Activated CD8-positive, alpha-beta T cell treated with anti-CD3 and anti-CD28 coated beads for 36 hours (primary cell): ENCODE data around the gene RAB12. TPM values are rescaled to one million over a fixed set of nuclear protein-coding genes. Genes with fewer than 3 reads are reported as not detected.

Source experiments
- ATAC-seq: fragments of 200-7000 bp; cut with Tn5 transposase; one replicate; pipeline ENCODE4 v1.10.0; 2021; ENCODE audit warnings: mild to moderate bottlenecking, moderate library complexity
- CTCF ChIA-PET: fragments of 350-600 bp; sonication (Branson Sonifier 250); formaldehyde crosslinking; loops from one replicate; lab custom pipeline; 2021; ENCODE audit warnings: antibody characterized with exemption; lab: Charles Lee
- POLR2A ChIA-PET: fragments of 350-600 bp; sonication (Branson Sonifier 250); formaldehyde crosslinking; loops from one replicate; lab custom pipeline; 2021; ENCODE audit warnings: antibody characterized with exemption; lab: Charles Lee
- DNase-seq: peaks from one replicate; pipeline ENCODE4 v3.0.0-alpha.2; 2020
- H3K27ac Mint-ChIP-seq: one replicate; pipeline ENCODE4 v1.8.0; 2021; ENCODE audit warnings: mild to moderate bottlenecking, mixed read lengths
- H3K27me3 Mint-ChIP-seq: one replicate; pipeline ENCODE4 v1.8.0; 2021; ENCODE audit warnings: mixed read lengths
- H3K36me3 Mint-ChIP-seq: one replicate; pipeline ENCODE4 v1.8.0; 2021; ENCODE audit warnings: low read depth, mixed read lengths
- H3K4me1 Mint-ChIP-seq: one replicate; pipeline ENCODE4 v1.8.0; 2021; ENCODE audit warnings: low read depth, mixed read lengths
- H3K4me3 Mint-ChIP-seq: one replicate; pipeline ENCODE4 v1.8.0; 2021; ENCODE audit warnings: mild to moderate bottlenecking, moderate library complexity, mixed read lengths
- H3K9me3 Mint-ChIP-seq: one replicate; pipeline ENCODE4 v1.8.0; 2021; ENCODE audit warnings: mixed read lengths
- CTCF ChIP-seq: fragments of 200-600 bp; IDR thresholded peaks from one replicate; pipeline ENCODE4 v1.8.0; 2022; ENCODE audit warnings: antibody characterized with exemption, mild to moderate bottlenecking
- intact Hi-C: fragments of 100-400 bp; cut with micrococcal nuclease; formaldehyde crosslinking; loops from one replicate; pipeline ENCODE4 v1.10.0; 2022
- total RNA-seq, 2 experiments: library from RNA; stranded (reverse); gene quantifications; one replicate each; pipeline ENCODE4 v1.2.3, GENCODE V29; 2021

The RAB12 gene
- total RNA-seq, 2 experiments from 2014 or later = 11.9 to 13.7 TPM

DNA sequence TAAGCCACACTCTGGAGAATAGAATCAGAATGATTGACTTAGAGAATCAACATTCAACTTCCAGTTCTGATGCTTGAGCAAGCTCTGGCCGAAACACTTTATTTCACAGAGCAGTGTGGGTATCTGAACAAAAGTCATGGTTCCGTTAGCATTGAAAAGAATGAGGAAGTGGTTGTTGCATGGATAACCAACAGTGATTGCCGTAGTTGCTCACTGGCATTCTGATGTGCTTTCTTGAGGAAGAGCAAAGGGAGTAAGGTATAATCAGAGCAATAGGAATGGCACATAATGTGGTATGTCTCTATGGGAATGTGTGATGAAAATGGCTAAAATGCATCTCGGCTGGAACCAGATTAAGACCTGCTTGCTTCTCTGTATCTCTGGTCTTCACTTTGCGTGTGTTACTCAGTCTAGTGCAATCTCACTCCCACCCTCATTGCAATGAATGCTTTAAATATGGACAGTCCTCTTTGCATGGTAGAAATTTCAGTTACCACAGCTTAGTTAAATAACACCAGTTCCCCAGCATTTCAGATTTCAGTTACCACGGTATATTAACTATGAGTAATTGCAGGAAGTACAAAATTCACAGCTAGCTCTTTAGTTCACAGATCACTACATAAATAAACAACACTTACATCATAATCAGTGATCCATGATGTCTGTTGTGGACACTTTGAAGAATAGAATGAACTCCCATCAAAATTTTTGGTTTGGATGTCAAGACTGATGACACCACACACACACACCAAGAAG is 7.8 kb upstream of the RAB12 start:
- DNase-seq (no peak), ATAC-seq (peak; percentile 56)
- CTCF ChIA-PET = interaction anchor here (2.2 kb wide), 1 partner anchor 8 kb away, joined by 12 read pairs; the partner anchor contains the start of gene RAB12
- intact Hi-C loops = no loop called here
- no peaks in the 10 kb centered on the region for H3K9me3 Mint-ChIP-seq
- no peak for TF ChIP-seq CTCF
- no peak overlapping the region for H3K4me3 Mint-ChIP-seq
- peaks cover 15% of the 10 kb centered on the region for H3K4me1 Mint-ChIP-seq
- H3K36me3 Mint-ChIP-seq = no peaks in the 10 kb centered on the region
- no peak overlapping the region for H3K27ac Mint-ChIP-seq
- POLR2A ChIA-PET = interaction anchor here (0.5 kb wide), 1 partner anchor 9 kb away, joined by 3 read pairs; no protein-coding TSS in a partner anchor
- H3K27me3 Mint-ChIP-seq = peaks cover 8% of the 10 kb centered on the region

DNA sequence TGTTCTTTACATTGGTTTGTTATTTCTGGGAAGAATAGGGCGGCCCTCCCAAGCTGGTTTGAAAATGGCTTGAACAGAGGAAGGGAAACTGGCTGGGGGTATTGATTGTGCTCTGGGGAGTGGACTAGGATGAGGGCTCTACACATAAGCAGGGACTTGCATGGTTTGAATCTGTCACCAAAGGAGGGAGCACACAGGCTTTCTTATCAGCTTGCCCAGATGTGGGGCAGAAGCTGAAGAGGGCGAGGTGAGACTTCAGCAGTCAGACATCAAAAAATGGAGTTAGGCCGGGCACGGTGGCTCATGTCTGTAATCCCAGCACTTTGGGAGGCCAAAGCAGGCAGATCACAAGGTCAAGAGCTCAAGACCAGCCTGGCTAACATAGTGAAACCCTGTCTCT is 7.2 kb upstream of the RAB12 start:
- DNase-seq = no peak
- Mint-ChIP-seq H3K4me3 (no peak overlapping the region), H3K36me3 (no peaks in the 10 kb centered on the region), H3K27ac (no peak overlapping the region), H3K4me1 (peaks cover 15% of the 10 kb centered on the region), H3K27me3 (peaks cover 8% of the 10 kb centered on the region), H3K9me3 (no peaks in the 10 kb centered on the region)
- ChIA-PET POLR2A (no interaction called here), CTCF (no interaction called here)
- intact Hi-C loops = no loop called here
- ATAC-seq = no peak
- no peak for TF ChIP-seq CTCF

DNA sequence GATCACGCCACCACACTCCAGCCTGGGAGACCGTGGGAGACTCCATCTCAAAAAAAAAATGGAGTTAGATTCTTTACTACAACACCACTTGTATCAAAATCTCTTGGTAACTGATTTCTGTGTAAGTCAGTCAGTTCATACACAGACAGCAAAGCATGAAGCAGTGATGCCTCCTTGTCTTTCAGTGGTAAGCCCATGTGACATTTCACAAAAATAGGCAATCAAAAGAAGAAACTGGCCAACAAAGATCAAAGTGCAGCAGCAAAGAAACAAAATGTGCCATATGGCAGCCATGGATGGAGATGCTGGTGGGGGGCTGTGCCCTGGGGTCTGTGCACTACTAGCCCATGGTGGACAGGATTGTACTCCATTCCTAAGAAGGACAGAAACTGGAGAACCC is 6.7 kb upstream of the RAB12 start:
- Mint-ChIP-seq H3K9me3 (no peaks in the 10 kb centered on the region), H3K27me3 (peaks cover 8% of the 10 kb centered on the region), H3K4me3 (no peak overlapping the region), H3K27ac (no peak overlapping the region), H3K36me3 (no peaks in the 10 kb centered on the region), H3K4me1 (peaks cover 15% of the 10 kb centered on the region)
- intact Hi-C loops = no loop called here
- ATAC-seq = no peak
- ChIA-PET CTCF (no interaction called here), POLR2A (no interaction called here)
- DNase-seq = no peak
- no peak for TF ChIP-seq CTCF

DNA sequence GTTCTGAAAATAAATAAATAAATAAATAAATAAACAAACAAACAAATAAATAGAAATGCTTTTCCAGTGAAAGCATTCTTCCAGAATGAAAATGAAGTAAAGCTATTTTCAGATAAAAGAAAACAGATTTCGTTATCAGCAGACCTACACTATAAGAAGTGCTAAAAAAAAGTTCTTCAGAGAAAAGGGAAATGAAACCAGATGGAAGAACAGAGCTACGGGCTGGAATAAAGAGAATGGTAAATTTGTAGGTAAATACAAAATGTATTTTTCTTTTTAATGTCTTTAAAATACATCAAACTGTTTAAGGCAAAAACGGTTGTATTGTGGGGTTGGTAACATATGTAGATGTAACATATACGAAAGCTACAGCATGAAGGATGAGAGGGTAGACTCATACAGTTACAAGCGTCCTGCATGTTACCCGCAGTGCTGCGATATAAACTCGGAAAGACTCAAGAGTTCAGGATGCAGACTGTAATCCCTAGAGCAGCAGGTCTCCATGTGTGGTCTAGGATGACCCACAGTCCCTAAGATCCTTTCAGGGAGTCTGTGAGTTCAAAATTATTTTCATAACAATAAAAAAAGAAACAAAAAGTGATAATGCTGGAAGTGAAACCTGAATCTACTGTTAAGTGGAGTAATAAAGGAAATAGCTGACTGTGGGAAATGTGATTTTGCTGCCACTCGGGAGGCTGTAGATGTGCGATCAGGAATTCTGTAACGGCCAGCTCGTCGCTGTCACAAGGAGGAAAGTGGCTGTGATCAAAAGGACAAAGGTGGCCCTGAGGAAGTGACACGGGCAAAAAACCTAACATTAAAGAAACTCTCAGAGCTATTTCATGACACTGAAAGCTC is 5.3 kb upstream of the RAB12 start:
- ChIA-PET POLR2A (no interaction called here), CTCF (interaction anchor here (1.1 kb wide), 1 partner anchor 20 kb away, joined by 5 read pairs; no protein-coding TSS in a partner anchor)
- Mint-ChIP-seq H3K27ac (no peak overlapping the region), H3K36me3 (no peaks in the 10 kb centered on the region), H3K4me3 (peak overlapping the region; percentile 22), H3K9me3 (no peaks in the 10 kb centered on the region), H3K27me3 (peaks cover 8% of the 10 kb centered on the region), H3K4me1 (peaks cover 25% of the 10 kb centered on the region)
- DNase-seq (no peak), ATAC-seq (no peak)
- TF ChIP-seq CTCF = no peak
- intact Hi-C loops = no loop called here

GRCh38 chr18:8605974-8606373 is 3.3 kb upstream of the RAB12 start:
- Mint-ChIP-seq H3K9me3 (no peaks in the 10 kb centered on the region), H3K27ac (no peak overlapping the region), H3K4me1 (peaks cover 31% of the 10 kb centered on the region), H3K36me3 (peaks cover 7% of the 10 kb centered on the region), H3K27me3 (peaks cover 8% of the 10 kb centered on the region), H3K4me3 (no peak overlapping the region)
- intact Hi-C loops = no loop called here
- no peak for TF ChIP-seq CTCF
- CTCF ChIA-PET = no interaction called here
- no peak for ATAC-seq
- POLR2A ChIA-PET = no interaction called here
- peak; percentile 24 for DNase-seq
